ENCODE measurements around the gene PRICKLE2.

DNA sequence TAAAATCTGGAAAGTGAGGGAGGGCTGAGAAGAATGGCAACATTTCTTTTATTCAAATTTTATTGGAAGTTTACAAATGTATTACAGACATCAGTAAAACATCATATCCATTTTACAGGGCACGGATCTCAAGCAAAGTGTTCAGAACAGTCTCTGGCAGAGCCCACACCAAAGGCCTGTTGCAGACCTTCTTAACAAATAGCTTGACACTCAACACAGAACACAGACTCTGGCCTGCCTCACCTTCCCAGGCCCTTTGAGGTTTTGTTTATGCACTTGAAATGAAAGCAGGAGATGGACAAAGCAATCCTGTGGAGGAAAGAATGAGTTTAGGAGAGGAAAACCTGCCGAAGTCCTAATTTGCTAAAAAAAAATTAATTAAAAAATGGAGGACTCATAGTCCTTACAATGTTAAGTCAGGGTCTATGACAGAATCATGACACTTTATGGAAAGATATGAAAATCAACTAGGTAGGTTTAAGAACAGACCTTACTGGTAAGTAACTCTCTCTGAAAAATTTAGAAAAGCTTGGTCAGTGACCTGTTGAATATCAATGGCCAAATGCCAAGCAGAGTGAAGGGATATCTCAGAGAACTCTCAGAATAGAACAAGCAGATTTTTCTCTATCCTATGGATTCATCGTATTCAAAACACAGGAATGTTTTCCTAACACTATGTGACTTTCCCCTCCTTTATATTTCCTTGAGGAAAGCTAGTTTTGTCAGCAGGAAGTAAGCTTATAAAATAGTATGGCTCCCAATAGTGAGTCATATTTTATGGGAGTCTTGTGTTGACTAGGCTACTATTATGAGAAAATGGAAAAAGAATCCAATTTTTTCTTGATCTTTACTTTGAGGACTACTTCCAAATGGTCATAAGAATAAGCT is 131.2 kb downstream of the PRICKLE2 start:
- TF ChIP-seq EZH2phosphoT487 (IDR thresholded peaks at IDR 0.05; ENCODE audit: borderline replicate concordance, low read length): no peak
- TF ChIP-seq, protein P1, sequence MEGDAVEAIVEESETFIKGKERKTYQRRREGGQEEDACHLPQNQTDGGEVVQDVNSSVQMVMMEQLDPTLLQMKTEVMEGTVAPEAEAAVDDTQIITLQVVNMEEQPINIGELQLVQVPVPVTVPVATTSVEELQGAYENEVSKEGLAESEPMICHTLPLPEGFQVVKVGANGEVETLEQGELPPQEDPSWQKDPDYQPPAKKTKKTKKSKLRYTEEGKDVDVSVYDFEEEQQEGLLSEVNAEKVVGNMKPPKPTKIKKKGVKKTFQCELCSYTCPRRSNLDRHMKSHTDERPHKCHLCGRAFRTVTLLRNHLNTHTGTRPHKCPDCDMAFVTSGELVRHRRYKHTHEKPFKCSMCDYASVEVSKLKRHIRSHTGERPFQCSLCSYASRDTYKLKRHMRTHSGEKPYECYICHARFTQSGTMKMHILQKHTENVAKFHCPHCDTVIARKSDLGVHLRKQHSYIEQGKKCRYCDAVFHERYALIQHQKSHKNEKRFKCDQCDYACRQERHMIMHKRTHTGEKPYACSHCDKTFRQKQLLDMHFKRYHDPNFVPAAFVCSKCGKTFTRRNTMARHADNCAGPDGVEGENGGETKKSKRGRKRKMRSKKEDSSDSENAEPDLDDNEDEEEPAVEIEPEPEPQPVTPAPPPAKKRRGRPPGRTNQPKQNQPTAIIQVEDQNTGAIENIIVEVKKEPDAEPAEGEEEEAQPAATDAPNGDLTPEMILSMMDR (IDR thresholded peaks at IDR 0.05; ENCODE audit: low read depth, low read length, poor library complexity, severe bottlenecking): no peak

Measured in DOHH2 (cell line).